ENCODE data around the gene ADCY9.
"Not testable (repeated sequence)": the region's sequence is repeated elsewhere in the genome, so short reads cannot be mapped to it uniquely, and the experiment has no call there.

Gene ADCY9

DNA sequence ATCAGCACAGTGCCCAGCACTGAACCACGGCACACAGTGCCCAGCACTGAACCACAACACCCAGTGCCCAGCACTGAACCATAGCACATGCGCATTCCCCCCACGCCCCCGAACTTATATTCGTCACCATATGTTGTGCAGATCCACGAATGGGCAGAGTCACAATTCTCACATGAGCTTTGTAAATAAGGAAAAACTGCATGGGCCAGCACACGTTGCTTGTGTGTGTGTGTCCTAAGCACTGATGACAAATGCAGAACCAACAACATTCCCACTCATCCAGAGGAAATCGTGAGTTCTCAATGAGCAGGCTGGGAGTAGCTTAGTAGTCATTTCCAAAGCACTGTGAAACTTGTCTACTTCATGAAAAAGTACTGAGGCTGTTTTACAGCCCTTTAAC is 70.0 kb downstream of the ADCY9 start:
- Histone ChIP-seq H3K27me3 (ENCODE audit: insufficient read depth, poor library complexity, severe bottlenecking) (no peaks in the 10 kb centered on the region), H3K4me3 (replicated peaks; ENCODE audit: insufficient read depth, low read length) (no peak overlapping the region), H3K27ac (replicated peaks) (no peak overlapping the region)
- TF ChIP-seq POLR2AphosphoS5 (IDR thresholded peaks at IDR 0.05; ENCODE audit: low read depth) (no peak), SPI1 (IDR thresholded peaks at IDR 0.05; ENCODE audit: borderline replicate concordance, low read depth) (no peak), GABPA (IDR thresholded peaks at IDR 0.05; ENCODE audit: low read depth) (no peak)
- no peak for DNase-seq (ENCODE audit: low read depth in 1 of 2, low spot score in 1 of 2)

GRCh38 chr16:4045561-4045960 is 70.7 kb downstream of the ADCY9 start:
- H3K4me3 ChIP-seq (replicated peaks; ENCODE audit: insufficient read depth, low read length); H3K27me3 ChIP-seq (ENCODE audit: insufficient read depth, poor library complexity, severe bottlenecking); H3K27ac ChIP-seq (replicated peaks); DNase-seq (ENCODE audit: low read depth in 1 of 2, low spot score in 1 of 2): not testable (repeated sequence)

GRCh38 chr16:4042581-4042980 is 73.7 kb downstream of the ADCY9 start:
- TF ChIP-seq SPI1 (IDR thresholded peaks at IDR 0.05; ENCODE audit: borderline replicate concordance, low read depth) (no peak), POLR2AphosphoS5 (IDR thresholded peaks at IDR 0.05; ENCODE audit: low read depth) (no peak), GABPA (IDR thresholded peaks at IDR 0.05; ENCODE audit: low read depth) (no peak), REST (IDR thresholded peaks at IDR 0.05; ENCODE audit: insufficient replicate concordance, low read depth) (no peak), CTCF (IDR thresholded peaks at IDR 0.05; ENCODE audit: insufficient read depth, low read length) (no peak)
- Histone ChIP-seq H3K27ac (replicated peaks) (no peak overlapping the region), H3K4me3 (replicated peaks; ENCODE audit: insufficient read depth, low read length) (no peak overlapping the region), H3K27me3 (ENCODE audit: insufficient read depth, poor library complexity, severe bottlenecking) (no peaks in the 10 kb centered on the region)
- DNase-seq (ENCODE audit: low read depth in 1 of 2, low spot score in 1 of 2) = no peak

DNA sequence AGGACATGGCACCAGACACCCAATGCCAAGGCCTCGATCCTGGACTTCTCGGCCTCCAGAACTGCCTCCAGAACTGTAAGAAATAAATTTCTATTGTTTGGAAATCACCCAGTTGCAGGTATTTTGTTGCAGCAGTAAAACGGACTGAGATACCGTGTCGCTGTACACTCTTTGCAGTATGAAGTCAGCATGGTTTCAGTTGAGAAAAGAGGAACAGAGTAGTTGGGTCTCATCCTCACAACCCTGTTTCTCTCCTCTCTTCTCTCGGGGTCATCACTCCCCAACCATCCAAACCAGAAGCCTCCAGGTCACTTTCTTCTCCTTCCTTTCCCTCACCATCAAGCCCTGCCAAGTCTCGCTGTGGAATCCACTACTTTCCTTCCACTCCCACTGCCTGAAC is 77.8 kb downstream of the ADCY9 start:
- TF ChIP-seq CTCF (IDR thresholded peaks at IDR 0.05; ENCODE audit: insufficient read depth, low read length) (no peak), GABPA (IDR thresholded peaks at IDR 0.05; ENCODE audit: low read depth) (no peak), POLR2AphosphoS5 (IDR thresholded peaks at IDR 0.05; ENCODE audit: low read depth) (no peak), SPI1 (IDR thresholded peaks at IDR 0.05; ENCODE audit: borderline replicate concordance, low read depth) (peak; percentile 53; the same call in 1 of the 2 replicates), REST (IDR thresholded peaks at IDR 0.05; ENCODE audit: insufficient replicate concordance, low read depth) (no peak)
- DNase-seq (ENCODE audit: low read depth in 1 of 2, low spot score in 1 of 2) = no peak
- Histone ChIP-seq H3K27me3 (ENCODE audit: insufficient read depth, poor library complexity, severe bottlenecking) (no peaks in the 10 kb centered on the region), H3K4me3 (replicated peaks; ENCODE audit: insufficient read depth, low read length) (no peak overlapping the region), H3K27ac (replicated peaks) (no peak overlapping the region)

- DNase-seq (ENCODE audit: low read depth in 1 of 2, low spot score in 1 of 2); H3K27ac ChIP-seq (replicated peaks); H3K27me3 ChIP-seq (ENCODE audit: insufficient read depth, poor library complexity, severe bottlenecking); H3K4me3 ChIP-seq (replicated peaks; ENCODE audit: insufficient read depth, low read length): not testable (repeated sequence)
Observed at GRCh38 chr16:4036952-4037351, 79.3 kb downstream of the ADCY9 start.
